ENCODE results near the gene HECW1. TPM values are rescaled to one million over a fixed set of nuclear protein-coding genes. Genes with fewer than 3 reads are reported as not detected.

HECW1 gene
- total and polyA plus RNA-seq, 4 donors, result 0.05 TPM; not detected in 3

GRCh38 chr7:43117095-43117494, 4.6 kb downstream of the HECW1 start:
- no peaks in the 10 kb centered on the region for H3K36me3 ChIP-seq (ENCODE audit: control insufficient read depth in 4 of 4, insufficient read depth in 3 of 4, low read depth in 1 of 4, low read length in 3 of 4)
- H3K9me3 ChIP-seq (ENCODE audit: control insufficient read depth in 4 of 4, low read length in 3 of 4), result no peaks in the 10 kb centered on the region
- 40% methylated on average over 1 of the region's 1 CpG for WGBS
- no peak for TF ChIP-seq REST (IDR thresholded peaks at IDR 0.05)
- TF ChIP-seq FOXA1 (IDR thresholded peaks at IDR 0.05), result no peak
- TF ChIP-seq JUND (IDR thresholded peaks at IDR 0.05), result no peak
- TF ChIP-seq NR2F2 (IDR thresholded peaks at IDR 0.05), result no peak
- TF ChIP-seq TAF1 (conservative IDR thresholded peaks at IDR 0.05), result no peak
- TF ChIP-seq EGR1 (IDR thresholded peaks at IDR 0.05; ENCODE audit: low read depth in 2 of 2), result no peak
- no peak for TF ChIP-seq HNF4G (IDR thresholded peaks at IDR 0.05)
- no peak for TF ChIP-seq HNF4A (conservative IDR thresholded peaks at IDR 0.05)
- TF ChIP-seq FOXA2 (IDR thresholded peaks at IDR 0.05), result no peak
- TF ChIP-seq GABPA (IDR thresholded peaks at IDR 0.05 in 1 of 2, conservative IDR thresholded peaks at IDR 0.05 in 1 of 2), result no peak
- no peak for TF ChIP-seq MAX (IDR thresholded peaks at IDR 0.05)
- no peak for TF ChIP-seq SP1 (IDR thresholded peaks at IDR 0.05)
- TF ChIP-seq RXRA (IDR thresholded peaks at IDR 0.05), result no peak
- TF ChIP-seq RAD21 (IDR thresholded peaks at IDR 0.05), result no peak
- TF ChIP-seq ZBTB33 (IDR thresholded peaks at IDR 0.05), result no peak
- no peak for TF ChIP-seq CTCF (IDR thresholded peaks at IDR 0.05; ENCODE audit: low read depth, low read length, missing input control)
- DNase-seq (ENCODE audit: low spot score), result no peak
- peaks cover 0 to 17% (median 15%) of the 10 kb centered on the region in 4 donors for H3K27me3 ChIP-seq (ENCODE audit: control insufficient read depth in 4 of 4, insufficient read depth in 4 of 4, low read length in 3 of 4)
- H3K27ac ChIP-seq (ENCODE audit: low read depth in 1 of 2, low read length in 2 of 2), result no peak overlapping the region
- peaks cover 0 to 17% (median 3%) of the 10 kb centered on the region in 4 donors for H3K4me1 ChIP-seq (ENCODE audit: control insufficient read depth in 4 of 4, insufficient read depth in 4 of 4, low read length in 3 of 4)
- no peak overlapping the region for H3K4me3 ChIP-seq (ENCODE audit: low read depth in 1 of 3, low read length in 3 of 3)
- no peak overlapping the region for H3K9ac ChIP-seq (ENCODE audit: low read depth in 1 of 2, low read length in 2 of 2)

- H3K36me3 ChIP-seq (ENCODE audit: control insufficient read depth in 4 of 4, insufficient read depth in 3 of 4, low read depth in 1 of 4, low read length in 3 of 4), result no peaks in the 10 kb centered on the region
- no peak overlapping the region for H3K9ac ChIP-seq (ENCODE audit: low read depth in 1 of 2, low read length in 2 of 2)
- no peak overlapping the region for H3K4me3 ChIP-seq (ENCODE audit: low read depth in 1 of 3, low read length in 3 of 3)
- peaks cover 0 to 16% (median 14%) of the 10 kb centered on the region in 4 donors for H3K27me3 ChIP-seq (ENCODE audit: control insufficient read depth in 4 of 4, insufficient read depth in 4 of 4, low read length in 3 of 4)
- DNase-seq (ENCODE audit: low spot score), result no peak
- H3K9me3 ChIP-seq (ENCODE audit: control insufficient read depth in 4 of 4, low read length in 3 of 4), result no peaks in the 10 kb centered on the region
- no peak for TF ChIP-seq FOXA2 (IDR thresholded peaks at IDR 0.05)
- no peak for TF ChIP-seq RAD21 (IDR thresholded peaks at IDR 0.05)
- TF ChIP-seq JUND (IDR thresholded peaks at IDR 0.05), result no peak
- no peak for TF ChIP-seq FOXA1 (IDR thresholded peaks at IDR 0.05)
- no peak for TF ChIP-seq YY1 (IDR thresholded peaks at IDR 0.05)
- TF ChIP-seq CTCF (IDR thresholded peaks at IDR 0.05; ENCODE audit: low read depth, low read length, missing input control), result no peak
- no peak for TF ChIP-seq HNF4G (IDR thresholded peaks at IDR 0.05)
- no peak for TF ChIP-seq SP1 (IDR thresholded peaks at IDR 0.05)
- TF ChIP-seq HNF4A (conservative IDR thresholded peaks at IDR 0.05), result no peak
- H3K4me1 ChIP-seq (ENCODE audit: control insufficient read depth in 4 of 4, insufficient read depth in 4 of 4, low read length in 3 of 4), result peaks cover 0 to 13% (median 2%) of the 10 kb centered on the region in 4 donors
- WGBS, result 83% methylated on average over 4 of the region's 4 CpGs
- no peak overlapping the region for H3K27ac ChIP-seq (ENCODE audit: low read depth in 1 of 2, low read length in 2 of 2)
These were observed 5.4 kb downstream of the HECW1 start for GRCh38 chr7:43117861-43118260.
